HL-60/S4 (cell line): ENCODE results near the gene VIM.

Source experiments
- in situ Hi-C: fragments of 300-500 bp; cut with MboI; formaldehyde crosslinking; loops from 2 replicates; pipeline ENCODE4 v1.14.3; 2022; ENCODE audit warnings: low sequenced_read_pairs

The VIM gene

DNA sequence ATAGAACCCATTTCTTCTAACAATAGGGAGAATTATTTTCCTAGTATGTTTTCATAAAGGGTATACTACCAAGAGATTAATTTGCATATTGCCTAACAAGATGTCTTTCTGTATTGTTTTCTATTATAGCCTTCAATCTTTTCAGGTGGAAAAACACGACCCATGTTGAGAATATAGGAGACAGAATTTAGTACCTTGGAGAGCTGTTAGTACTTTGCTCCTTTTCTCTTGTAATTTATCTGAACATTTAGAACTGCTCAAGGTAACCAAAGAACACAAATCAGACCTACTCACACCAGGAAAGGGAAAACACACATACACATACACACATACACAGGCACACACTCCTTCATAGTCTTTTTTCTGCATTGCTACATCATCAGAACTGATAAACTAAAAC lies 18.7 kb upstream of the VIM start:
- in situ Hi-C loops: no loop called here

DNA sequence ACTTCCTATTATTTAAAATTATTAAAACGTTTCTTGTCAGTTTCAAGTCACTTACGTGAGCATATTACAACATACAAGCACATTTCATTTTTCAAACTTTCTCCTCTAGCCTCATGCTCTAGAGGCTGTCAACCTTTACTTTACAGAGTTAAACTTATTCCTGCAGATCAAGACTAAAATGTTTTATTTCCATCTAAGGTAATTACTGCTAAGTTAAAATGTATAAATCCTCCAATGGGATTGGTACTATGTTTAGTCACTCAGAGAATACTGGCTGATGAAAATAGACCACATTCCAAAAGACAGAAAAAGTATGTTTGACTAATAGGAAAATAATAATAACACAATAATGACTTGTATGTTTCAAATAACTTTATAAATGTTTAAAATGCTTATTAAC lies 18.2 kb upstream of the VIM start:
- in situ Hi-C loops: no loop called here

DNA sequence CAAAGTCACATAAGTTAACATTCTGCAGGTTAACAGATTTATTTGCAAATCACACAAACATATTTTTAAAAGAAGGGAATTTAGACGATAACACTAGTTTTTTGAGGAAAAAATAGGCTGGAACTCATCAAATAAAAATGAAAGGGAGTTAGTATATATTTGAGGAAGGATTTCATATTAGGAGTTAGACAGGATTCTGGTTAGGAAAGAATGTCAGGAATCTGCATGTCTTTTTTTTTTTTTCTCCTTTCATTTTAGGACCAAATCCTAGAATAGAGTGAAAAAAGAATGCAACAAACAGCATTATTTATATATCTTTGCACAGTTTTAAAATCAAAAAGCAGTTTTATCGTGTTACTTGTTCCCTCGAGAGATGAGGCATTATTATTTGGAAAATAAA lies 17.7 kb upstream of the VIM start:
- in situ Hi-C loops: no loop called here

DNA sequence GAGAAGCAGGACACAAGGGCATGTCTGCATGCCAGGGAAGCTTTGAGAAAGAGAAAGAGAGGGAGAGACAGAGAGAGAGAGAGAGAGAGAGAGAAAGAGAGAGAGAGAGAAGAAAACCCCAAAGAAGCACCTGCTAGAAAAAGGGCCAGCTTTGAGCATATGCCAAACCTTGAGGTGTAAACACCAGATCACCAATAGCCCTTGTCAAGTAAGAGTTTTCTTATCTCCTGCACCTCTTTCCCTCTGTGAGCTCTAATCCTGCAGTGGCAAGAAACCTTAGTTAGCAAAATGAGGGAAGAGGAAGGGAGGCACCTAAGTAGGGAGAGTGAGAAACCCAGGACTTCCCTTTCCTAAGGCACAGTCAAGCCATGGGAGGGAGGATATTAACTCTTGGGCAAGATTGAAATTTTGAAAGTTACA lies 15.2 kb upstream of the VIM start:
- in situ Hi-C loops: no loop called here

DNA sequence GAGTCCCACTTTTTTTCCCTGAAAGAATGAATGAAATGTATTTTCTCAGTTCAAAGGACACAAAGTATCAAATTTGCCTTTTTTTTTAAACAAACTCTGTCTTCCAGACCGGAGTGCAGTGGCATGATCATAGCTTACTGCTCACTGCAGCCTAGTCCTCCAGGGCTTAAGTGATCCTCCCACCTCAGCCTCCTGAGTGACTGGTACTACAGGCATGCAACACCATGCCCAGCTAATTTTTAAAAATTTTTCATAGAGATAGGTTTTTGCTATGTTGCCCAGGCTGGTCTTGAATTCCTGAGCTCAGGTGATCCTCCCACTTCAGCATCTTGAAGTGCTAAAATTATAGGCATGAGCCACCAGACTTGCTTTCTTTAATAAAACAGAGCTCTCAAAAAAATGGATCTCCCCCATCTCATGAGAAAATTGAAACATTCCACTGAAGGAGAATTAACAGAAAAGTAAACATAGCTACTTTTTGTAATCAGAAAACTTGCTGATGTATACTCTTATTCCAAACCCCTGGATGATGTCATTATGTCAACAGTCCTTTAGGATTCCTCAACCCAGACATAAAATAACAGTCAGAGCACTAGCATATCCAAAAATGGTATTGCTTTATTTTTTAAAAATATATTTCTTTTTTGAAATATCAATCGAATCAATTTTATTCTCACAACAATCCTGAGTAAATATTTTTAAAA lies 14.2 kb upstream of the VIM start:
- in situ Hi-C loops: no loop called here

DNA sequence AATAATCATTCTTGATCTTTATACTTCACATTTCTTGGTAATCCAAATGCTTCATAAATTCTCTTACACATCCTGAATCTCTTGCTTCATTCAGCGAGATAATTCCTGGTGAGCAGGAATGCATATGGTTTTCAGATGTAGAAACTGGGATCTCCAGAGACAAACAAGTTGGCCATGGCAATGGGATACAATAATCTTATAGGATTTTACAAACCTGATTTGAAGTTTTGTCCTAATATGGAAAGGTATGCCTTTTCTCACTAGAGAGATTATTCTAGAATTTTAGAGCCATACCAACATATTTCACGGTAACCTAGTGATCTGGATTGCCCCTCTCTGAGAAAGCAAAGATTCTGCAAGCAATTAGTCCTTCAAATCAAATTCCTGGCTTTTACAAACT lies 13.5 kb upstream of the VIM start:
- in situ Hi-C loops: no loop called here

DNA sequence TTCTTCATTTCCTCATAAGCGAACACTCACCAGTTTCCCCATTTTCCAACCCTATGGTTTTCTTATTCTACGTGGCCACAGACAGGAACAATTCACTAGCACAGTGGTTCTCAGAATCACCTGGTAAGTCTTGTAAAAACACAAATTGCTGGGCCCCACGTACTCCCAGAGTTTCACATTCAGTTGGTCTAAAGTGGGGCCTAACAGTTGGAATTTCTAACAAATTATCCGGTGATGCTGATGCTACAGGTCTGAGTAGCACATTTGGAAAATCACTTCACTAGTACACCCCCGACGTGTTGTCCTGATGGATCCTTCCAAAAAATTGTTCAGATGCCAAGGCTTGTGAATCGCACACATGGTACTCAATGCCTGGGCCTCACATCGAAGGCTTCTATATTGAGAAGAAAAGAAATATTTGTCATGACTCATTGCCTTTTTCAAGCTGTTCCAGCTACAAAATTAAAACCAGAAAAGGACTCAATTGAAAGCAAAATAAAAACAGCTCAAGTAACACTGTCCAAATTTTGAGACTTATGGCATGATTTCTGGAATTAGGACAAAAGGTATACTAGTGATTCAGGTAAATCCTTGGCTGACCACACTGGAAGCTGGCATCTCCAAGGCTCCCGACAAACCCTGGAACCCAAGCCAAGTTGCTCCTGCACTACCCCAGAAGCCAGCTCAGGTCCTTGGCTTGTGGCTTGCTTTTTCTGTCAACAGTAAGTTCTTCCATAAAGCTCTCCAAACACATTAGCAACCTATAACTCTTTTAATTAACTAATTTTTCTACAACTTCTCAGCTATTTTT lies 12.9 kb upstream of the VIM start:
- in situ Hi-C loops: no loop called here

DNA sequence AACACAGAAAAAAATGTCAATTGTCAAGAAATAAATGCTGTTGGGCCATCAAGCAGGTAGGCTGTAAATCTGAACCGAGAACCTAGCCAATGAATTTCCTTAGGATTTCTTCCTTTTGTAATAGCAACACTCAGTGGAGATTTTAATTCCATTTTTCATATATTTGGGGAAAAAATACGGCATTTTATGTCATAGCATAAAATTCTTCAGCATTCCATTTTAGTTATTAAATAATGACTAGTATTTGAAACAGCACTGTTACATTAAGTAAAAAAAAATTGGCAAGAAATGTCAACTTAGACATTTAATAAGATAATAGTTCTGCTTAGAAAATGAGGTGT lies 12.3 kb upstream of the VIM start:
- in situ Hi-C loops: no loop called here

DNA sequence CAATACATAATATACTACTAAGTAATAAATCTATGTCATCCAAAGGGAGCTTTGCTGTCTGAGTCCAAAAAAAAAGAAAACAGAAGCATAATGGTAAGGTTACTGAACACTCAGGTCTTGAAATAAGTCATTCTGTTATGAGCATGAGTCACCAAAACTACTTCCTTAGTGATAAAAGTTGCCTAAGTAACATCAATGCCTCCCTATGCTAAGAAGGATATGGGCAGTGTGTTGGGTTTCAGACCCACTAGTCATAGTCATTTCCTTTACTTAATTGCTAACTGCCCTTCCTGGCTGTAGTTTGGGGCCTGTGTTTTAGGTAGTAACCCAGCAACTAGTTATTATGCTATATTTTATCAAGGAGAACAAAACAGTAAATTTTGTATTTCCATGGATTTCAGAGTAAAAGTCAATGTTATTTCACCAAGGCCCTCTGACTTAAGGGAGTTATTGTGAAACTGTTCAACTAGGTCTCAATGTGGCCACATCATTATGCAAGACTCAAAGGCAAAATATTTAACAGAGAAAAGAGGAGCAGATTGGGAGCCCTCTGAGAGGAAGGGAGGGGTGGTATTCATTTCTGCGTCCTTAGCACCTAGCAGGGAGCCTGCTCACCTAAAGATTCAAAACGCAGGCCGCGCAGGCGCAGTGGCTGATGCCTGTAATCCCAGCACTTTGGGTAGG lies 11.7 kb upstream of the VIM start:
- in situ Hi-C loops: no loop called here

DNA sequence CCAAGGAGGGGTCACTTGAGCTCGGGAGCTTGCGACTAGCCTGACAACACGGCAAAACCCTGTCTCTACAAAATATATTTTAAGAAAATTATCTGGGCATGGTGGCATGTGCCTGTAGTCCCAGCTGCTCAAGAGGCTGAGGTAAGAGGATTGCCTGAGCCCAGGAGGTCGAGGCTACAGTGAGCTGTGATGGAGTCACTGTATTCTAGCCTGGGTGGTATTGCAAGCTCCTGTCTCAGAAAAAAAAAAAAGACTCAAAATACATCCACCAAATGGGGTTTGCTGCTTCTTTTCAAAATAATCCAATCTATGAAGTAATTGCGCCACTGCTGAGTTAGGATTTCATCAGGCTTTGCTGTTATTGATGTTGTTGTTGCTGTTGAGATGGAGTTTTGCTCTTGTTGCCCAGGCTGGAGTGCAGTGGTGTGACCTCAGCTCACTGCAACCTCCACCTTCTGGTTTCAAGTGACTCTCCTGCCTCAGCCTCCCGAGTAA lies 11.1 kb upstream of the VIM start:
- in situ Hi-C loops: no loop called here

DNA sequence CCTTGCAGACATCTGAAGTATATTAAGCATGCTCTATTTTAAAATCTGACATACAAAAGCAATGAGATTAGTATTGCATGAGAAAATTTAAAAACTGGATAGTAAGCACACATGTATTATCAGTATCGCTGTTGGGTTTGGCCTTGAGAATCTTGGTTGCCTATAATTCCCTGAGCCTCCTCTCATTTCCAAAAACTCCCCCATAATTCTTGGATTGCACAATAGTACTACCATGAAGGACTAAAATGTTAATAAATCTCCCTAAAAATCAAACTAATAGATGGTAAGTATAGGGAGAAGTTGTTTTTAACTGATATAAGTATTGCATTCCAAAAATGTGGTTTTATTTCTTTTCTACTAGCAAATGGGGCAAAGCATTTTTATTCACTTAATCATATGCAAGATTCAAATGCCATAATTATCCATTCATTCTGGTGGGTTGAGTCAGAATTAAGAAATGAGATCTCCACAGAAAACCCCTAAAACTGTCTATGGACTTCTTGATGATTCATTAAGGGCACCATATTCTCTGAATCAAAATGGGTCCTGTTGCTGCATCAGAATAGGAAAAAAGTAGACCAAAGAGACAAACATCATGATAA lies 10.3 kb upstream of the VIM start:
- in situ Hi-C loops: no loop called here

DNA sequence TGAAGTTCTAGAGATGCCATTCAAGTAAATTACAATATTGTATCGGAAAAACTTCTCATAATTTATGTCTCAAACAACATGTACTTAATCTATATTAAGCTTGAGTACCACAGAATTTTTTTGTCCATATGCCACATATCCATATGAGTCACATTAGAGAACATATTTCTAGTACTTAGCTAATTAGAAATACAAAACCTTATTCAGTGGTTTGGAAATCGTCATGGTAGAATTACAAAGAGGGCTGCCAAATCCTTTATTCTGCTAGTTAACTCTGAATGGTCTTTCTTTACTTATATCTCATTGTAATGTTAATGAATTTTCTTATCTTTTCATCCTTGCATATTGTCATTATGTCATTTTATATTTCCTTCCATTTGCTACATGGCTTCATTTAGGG lies 9.0 kb upstream of the VIM start:
- in situ Hi-C loops: no loop called here

DNA sequence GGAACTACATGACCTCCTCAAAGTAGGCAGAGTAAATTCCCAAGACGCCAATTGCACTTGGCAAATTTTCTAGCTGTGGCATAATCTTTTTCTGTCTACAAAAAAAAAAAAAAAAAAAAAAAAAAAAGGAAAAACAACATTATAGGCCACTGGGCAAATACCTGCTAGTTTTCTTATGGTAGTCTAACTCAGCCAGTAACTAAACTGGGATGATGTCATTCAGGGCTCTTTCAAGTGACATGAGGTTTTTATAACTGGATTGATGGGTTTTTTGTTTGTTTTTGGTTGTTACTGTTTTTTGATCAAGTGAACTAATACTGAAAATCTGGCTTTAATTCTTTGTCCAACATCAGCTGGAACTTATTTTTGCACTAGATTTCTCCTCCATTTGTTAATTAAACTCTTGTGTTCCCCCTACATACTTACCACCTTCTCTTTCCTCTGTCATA lies 7.4 kb upstream of the VIM start:
- in situ Hi-C loops: no loop called here

DNA sequence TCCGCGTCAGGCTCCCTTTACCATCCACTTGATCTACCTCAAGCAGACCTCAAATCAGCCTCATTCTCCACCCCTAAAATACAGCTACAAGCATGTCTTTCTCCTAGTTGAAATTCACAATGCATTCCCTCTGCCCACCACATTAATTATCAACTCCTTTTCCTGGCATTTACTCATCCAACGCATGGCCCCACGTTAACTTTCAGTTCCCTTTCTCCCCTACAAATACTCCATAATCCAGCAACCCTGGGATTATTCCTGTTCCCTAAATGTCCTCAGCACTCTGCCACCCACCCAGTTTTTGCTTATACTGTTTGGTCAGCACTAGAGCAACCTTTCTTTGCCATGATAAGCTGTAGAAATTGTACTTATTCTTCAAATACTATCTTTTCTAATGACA lies 5.7 kb upstream of the VIM start:
- in situ Hi-C loops: no loop called here

DNA sequence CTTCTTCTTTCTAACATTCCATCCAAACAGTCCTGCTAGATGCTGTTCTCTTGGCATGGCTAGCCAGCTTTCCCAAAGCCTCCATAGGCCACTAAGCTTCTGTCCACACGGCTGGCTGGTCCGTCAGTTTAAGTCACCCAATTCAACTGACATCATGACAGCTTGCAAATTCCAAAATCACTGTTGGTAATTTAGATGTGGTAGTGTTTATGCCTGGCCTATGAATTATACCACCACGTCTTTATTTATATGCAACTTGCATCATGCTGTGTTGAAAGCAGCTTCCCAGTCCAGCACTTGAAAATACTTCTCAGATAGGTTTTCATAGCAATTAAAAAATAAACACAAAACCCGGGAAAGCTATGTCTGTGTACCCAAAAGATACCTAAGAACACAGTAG lies 2.2 kb upstream of the VIM start:
- in situ Hi-C loops: no loop called here

DNA sequence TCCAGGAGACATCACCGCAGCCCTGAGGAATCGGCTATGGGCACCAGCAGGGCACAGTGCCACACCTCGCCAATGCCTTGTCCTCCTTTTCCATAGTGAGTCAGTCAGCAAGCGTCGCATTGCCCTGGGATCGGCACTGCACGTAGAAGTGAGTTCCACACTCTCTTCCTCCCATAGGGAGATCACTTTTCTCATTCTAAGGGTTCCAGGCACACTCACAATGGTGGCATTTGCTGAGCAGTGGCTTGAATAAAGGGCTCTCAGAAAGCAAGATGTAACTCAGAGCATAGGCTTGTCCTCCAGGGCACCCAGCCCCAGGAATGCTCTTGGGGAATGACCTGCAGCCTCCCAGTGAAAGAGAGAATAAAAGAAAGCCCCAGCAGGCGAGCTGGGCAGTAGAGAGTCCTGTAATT lies 1.1 kb upstream of the VIM start:
- in situ Hi-C loops: no loop called here

DNA sequence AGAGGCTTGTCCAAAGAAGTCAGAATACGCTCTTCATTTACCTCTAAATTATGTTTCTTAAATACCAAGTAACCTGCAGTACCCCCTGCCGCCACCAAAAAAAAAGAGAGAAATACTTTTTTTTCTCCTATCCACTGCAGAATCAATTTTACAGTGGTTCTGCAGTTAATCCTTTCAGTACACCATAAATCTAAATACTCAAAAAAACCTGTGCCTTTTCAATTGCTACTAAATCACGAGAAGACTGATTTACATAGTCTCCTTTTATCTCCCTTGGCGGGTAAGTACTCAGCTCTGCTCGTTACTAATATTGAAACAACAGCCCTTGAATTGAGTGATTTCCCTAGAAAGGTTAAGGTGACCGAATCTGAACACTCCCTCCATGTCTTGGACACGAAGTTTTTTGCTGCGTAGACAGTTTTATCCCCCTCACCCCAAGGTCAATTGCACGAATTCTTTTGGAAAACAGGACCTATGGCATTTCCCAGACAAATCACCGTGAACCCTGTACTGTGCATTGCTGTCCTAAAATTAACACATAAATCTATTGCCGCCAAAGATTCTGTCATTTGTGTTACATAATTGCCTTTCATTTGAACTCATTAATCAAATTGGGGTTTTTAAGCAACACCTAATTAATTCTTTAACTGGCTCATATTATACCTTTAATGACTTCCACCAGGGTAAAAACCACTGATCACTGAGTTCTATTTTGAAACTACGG lies 512 bp upstream of the VIM start:
- in situ Hi-C loops: no loop called here

DNA sequence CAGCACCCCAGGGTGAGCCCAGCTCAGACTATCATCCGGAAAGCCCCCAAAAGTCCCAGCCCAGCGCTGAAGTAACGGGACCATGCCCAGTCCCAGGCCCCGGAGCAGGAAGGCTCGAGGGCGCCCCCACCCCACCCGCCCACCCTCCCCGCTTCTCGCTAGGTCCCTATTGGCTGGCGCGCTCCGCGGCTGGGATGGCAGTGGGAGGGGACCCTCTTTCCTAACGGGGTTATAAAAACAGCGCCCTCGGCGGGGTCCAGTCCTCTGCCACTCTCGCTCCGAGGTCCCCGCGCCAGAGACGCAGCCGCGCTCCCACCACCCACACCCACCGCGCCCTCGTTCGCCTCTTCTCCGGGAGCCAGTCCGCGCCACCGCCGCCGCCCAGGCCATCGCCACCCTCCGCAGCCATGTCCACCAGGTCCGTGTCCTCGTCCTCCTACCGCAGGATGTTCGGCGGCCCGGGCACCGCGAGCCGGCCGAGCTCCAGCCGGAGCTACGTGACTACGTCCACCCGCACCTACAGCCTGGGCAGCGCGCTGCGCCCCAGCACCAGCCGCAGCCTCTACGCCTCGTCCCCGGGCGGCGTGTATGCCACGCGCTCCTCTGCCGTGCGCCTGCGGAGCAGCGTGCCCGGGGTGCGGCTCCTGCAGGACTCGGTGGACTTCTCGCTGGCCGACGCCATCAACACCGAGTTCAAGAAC lies 1.1 kb downstream of the VIM start:
- in situ Hi-C loops: no loop called here

DNA sequence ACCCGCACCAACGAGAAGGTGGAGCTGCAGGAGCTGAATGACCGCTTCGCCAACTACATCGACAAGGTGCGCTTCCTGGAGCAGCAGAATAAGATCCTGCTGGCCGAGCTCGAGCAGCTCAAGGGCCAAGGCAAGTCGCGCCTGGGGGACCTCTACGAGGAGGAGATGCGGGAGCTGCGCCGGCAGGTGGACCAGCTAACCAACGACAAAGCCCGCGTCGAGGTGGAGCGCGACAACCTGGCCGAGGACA lies 1.6 kb downstream of the VIM start:
- in situ Hi-C loops: no loop called here

DNA sequence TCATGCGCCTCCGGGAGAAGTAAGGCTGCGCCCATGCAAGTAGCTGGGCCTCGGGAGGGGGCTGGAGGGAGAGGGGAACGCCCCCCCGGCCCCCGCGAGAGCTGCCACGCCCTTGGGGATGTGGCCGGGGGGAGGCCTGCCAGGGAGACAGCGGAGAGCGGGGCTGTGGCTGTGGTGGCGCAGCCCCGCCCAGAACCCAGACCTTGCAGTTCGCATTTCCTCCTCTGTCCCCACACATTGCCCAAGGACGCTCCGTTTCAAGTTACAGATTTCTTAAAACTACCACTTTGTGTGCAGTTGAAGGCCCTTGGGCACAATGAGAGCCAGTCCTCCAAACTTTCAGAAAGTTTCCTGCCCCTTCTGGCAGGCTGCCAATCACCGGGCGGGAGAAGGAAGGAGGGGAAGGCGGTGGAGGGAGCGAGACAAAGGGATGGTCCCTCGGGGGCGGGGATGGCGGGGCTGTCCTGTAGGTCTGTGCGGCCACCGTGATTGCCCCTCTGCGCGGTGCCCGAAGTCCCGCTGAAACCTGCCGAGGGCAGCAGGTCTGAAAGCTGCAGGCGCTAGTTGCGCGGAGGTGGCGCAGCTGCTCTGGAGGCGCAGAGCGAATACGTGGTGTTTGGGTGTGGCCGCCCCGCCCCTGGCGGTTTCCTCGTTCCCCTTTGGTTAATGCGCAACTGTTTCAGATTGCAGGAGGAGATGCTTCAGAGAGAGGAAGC lies 2.1 kb downstream of the VIM start:
- in situ Hi-C loops: no loop called here
